K562 (cell line): ENCODE data around the gene HMGXB3. TPM values are rescaled to one million over a fixed set of nuclear protein-coding genes. Genes with fewer than 3 reads are reported as not detected.

Source experiments
- ATAC-seq: fragments of 200-7000 bp; cut with Tn5 transposase; 3 replicates; pipeline ENCODE4 v1.9.1; 2020; ENCODE audit warnings: moderate library complexity
- BruUV-seq: library from RNA; stranded (reverse); fragments of 400-500 nt; replicated peaks from 2 replicates; lab custom pipeline; 2021; lab: Mats Ljungman, UMichigan
- CTCF ChIA-PET: fragments of 300-600 bp; formaldehyde crosslinking; extraction: SDS; loops from one replicate; lab custom pipeline; 2021; ENCODE audit warnings: low intra/inter-chr PET ratio; lab: Yijun Ruan, JAX
- POLR2A ChIA-PET: fragments of 300-600, 350-650 bp; sonication (Branson Sonifier 250); formaldehyde crosslinking; extraction: SDS; loops from one replicate; lab custom pipeline; 2021; ENCODE audit warnings: antibody characterized with exemption, inconsistent platforms; lab: Yijun Ruan, JAX
- DNase-seq, 4 experiments: peaks; one replicate each; pipeline versions ENCODE4 v3.0.0 to v3.0.0-alpha.2; 2011 to 2018; ENCODE audit warnings: low spot score in 3 of 4, mixed read lengths in 3 of 4; ENCODE audit errors: extremely low read depth in 1 of 4
- FAIRE-seq: peaks from 2 replicates; lab custom pipeline; 2011; peaks lifted over from hg19 to GRCh38; lab: Jason Lieb, UNC
- H2AFZ ChIP-seq: 2 replicates; pipeline ENCODE4 v1.6.0; 2011; ENCODE audit warnings: low read depth, low read length, control low read depth, inconsistent platforms
- H3K27ac ChIP-seq: fragments of 200-600 bp; 3 replicates; pipeline ENCODE4 v1.8.0; 2011; ENCODE audit warnings: low read depth, mild to moderate bottlenecking, control low read depth, inconsistent platforms, low read length, moderate library complexity, mixed read lengths; ENCODE audit errors: extremely low read depth
- H3K27me3 ChIP-seq, 2 experiments: fragments of 300-600 bp in 1 of 2; 2 replicates in 1 of 2; 3 replicates in 1 of 2; pipeline versions ENCODE4 v1.6.0 to v1.8.0; 2011; ENCODE audit warnings: inconsistent platforms in 2 of 2, low read length in 2 of 2, mild to moderate bottlenecking in 1 of 2, mixed read lengths in 1 of 2, moderate library complexity in 1 of 2; ENCODE audit not compliant: control insufficient read depth in 2 of 2, insufficient read depth in 2 of 2
- H3K36me3 ChIP-seq: fragments of 300-600 bp; 3 replicates; pipeline ENCODE4 v1.8.0; 2011; ENCODE audit warnings: mild to moderate bottlenecking, low read length, inconsistent platforms; ENCODE audit not compliant: control insufficient read depth, insufficient read depth
- H3K4me1 ChIP-seq, 2 experiments: fragments of 200-600 bp in 1 of 2; replicated peaks in 1 of 2; 2 replicates in 1 of 2; 3 replicates in 1 of 2; pipeline versions ENCODE4 v1.5.1 to v1.8.0; 2011; ENCODE audit warnings: inconsistent platforms in 2 of 2, low read length in 2 of 2, mild to moderate bottlenecking in 1 of 2, mixed read lengths in 1 of 2, moderate library complexity in 1 of 2; ENCODE audit not compliant: control insufficient read depth in 2 of 2, insufficient read depth in 2 of 2
- H3K4me2 ChIP-seq: 2 replicates; pipeline ENCODE4 v1.6.1; 2011; ENCODE audit warnings: low read length, control low read depth, inconsistent platforms, mixed read lengths; ENCODE audit not compliant: insufficient read depth
- H3K4me3 ChIP-seq: fragments of 200-600 bp; sonication (generic), shearing (Covaris generic); 2 replicates; pipeline ENCODE4 v1.5.1; 2016; ENCODE audit warnings: control low read depth, inconsistent platforms
- H3K79me2 ChIP-seq: fragments of 200-600 bp; 3 replicates; pipeline ENCODE4 v1.8.0; 2011; ENCODE audit warnings: low read length, inconsistent platforms; ENCODE audit not compliant: control insufficient read depth, insufficient read depth
- H3K9ac ChIP-seq, 2 experiments: 2 replicates each; pipeline versions ENCODE4 v1.6.0 to v1.6.1; 2011; ENCODE audit warnings: low read depth in 2 of 2, low read length in 2 of 2, control low read depth in 1 of 2, inconsistent platforms in 1 of 2, mild to moderate bottlenecking in 1 of 2, mixed read lengths in 1 of 2; ENCODE audit not compliant: insufficient read depth in 1 of 2
- H3K9me1 ChIP-seq: one replicate; pipeline ENCODE4 v1.6.0; 2011; ENCODE audit warnings: inconsistent platforms, mild to moderate bottlenecking, low read length, moderate library complexity; ENCODE audit not compliant: control insufficient read depth, insufficient read depth
- H3K9me3 ChIP-seq: replicated peaks from 2 replicates; pipeline ENCODE4 v1.5.1; 2011; ENCODE audit warnings: low read depth, low read length, inconsistent platforms; ENCODE audit not compliant: control insufficient read depth, insufficient read depth
- H4K20me1 ChIP-seq: replicated peaks from 2 replicates; pipeline ENCODE4 v1.6.1; 2011; ENCODE audit warnings: low read length, inconsistent platforms, mixed read lengths; ENCODE audit not compliant: control insufficient read depth, insufficient read depth
- ADNP ChIP-seq: fragments of 200-800 bp; sonication (Bioruptor generic); IDR thresholded peaks from 2 replicates; pipeline ENCODE4 v1.6.1; 2016; ENCODE audit warnings: missing genetic modification characterization, missing compliant biosample characterization
- CBX8 ChIP-seq: fragments of 200-600 bp; sonication (generic); IDR thresholded peaks from 2 replicates; pipeline ENCODE4 v1.6.1; 2012; ENCODE audit warnings: borderline replicate concordance, mixed run types, low read depth, mild to moderate bottlenecking, moderate library complexity, mixed read lengths, low read length, control low read depth, inconsistent platforms; ENCODE audit not compliant: poor library complexity, severe bottlenecking; ENCODE audit errors: extremely low read depth
- FOXJ3 ChIP-seq: sonication (generic); formaldehyde crosslinking; IDR thresholded peaks from 2 replicates; pipeline ENCODE4 v1.4.0; 2020; ENCODE audit warnings: mild to moderate bottlenecking, missing genetic modification reagents
- HDAC3 ChIP-seq: fragments of 450-650 bp; IDR thresholded peaks from 2 replicates; pipeline ENCODE4 v1.6.1; 2018; ENCODE audit warnings: borderline replicate concordance, mild to moderate bottlenecking, moderate library complexity; ENCODE audit not compliant: partially characterized antibody
- KAT2B ChIP-seq: IDR thresholded peaks from one replicate; pipeline ENCODE4 v1.6.1; 2012; ENCODE audit warnings: low read depth, mild to moderate bottlenecking, control low read depth, inconsistent platforms, low read length, moderate library complexity
- KLF6 ChIP-seq: fragments of 250-450 bp; sonication (Bioruptor Pico); IDR thresholded peaks from 2 replicates; pipeline ENCODE4 v1.4.0; 2020; ENCODE audit warnings: mild to moderate bottlenecking, moderate library complexity, borderline replicate concordance
- MAFF ChIP-seq: IDR thresholded peaks from 2 replicates; pipeline ENCODE4 v1.6.1; 2012; ENCODE audit warnings: low read length, improper control_type of control experiment
- MAFG ChIP-seq: fragments of 450-650 bp; conservative IDR thresholded peaks from 2 replicates; pipeline ENCODE4 v1.6.1; 2016; ENCODE audit warnings: missing genetic modification characterization, missing compliant biosample characterization
- MAFK ChIP-seq: IDR thresholded peaks from 2 replicates; pipeline ENCODE4 v1.6.1; 2011; ENCODE audit warnings: low read length, improper control_type of control experiment
- NR1H2 ChIP-seq: sonication (generic); formaldehyde crosslinking; IDR thresholded peaks from 2 replicates; pipeline ENCODE4 v1.4.0; 2020; ENCODE audit warnings: mild to moderate bottlenecking, missing genetic modification reagents
- RBM15 ChIP-seq: fragments of 200-400 bp; formaldehyde crosslinking; IDR thresholded peaks from 2 replicates; pipeline ENCODE4 v1.6.1; 2018; ENCODE audit warnings: mild to moderate bottlenecking, low read length, moderate library complexity; ENCODE audit not compliant: insufficient read depth
- ZC3H8 ChIP-seq: fragments of 450-650 bp; IDR thresholded peaks from 2 replicates; pipeline ENCODE4 v1.6.1; 2017
- ZNF197 ChIP-seq: fragments of 200-800 bp; sonication (Bioruptor generic); IDR thresholded peaks from 2 replicates; pipeline ENCODE4 v1.6.1; 2016; ENCODE audit warnings: low read depth, missing genetic modification characterization, missing compliant biosample characterization
- ZNF444 ChIP-seq: fragments of 250-450 bp; sonication (Bioruptor Pico); IDR thresholded peaks from 2 replicates; pipeline ENCODE4 v1.4.0; 2020; ENCODE audit warnings: mild to moderate bottlenecking, moderate library complexity
- WGBS: fragments of 100-300 bp; shearing (Covaris generic); methylation state at CpG from one replicate; pipeline ENCODE4 v1.1.6; 2016; ENCODE audit warnings: low coverage, mixed read lengths; ENCODE audit not compliant: insufficient coverage; ENCODE audit errors: missing lambda C conversion rate; 5-methylcytosine and 5-hydroxymethylcytosine counted together
- in situ Hi-C: fragments of 300-500 bp; cut with MboI; formaldehyde crosslinking; loops from 4 replicates; pipeline ENCODE4 v1.15.0; 2018; ENCODE audit warnings: inconsistent platforms, mixed read lengths
- intact Hi-C: fragments of 100-400 bp; cut with micrococcal nuclease; formaldehyde crosslinking; loops from 2 replicates; pipeline ENCODE4 v1.14.2; 2022
- polyA plus RNA-seq, 8 experiments: library from polyadenylated mRNA; depleted of rRNA in 4 of 8; stranded (reverse) in 5 of 8; unstranded in 3 of 8; fragments of >200 nt; fragmentation: Nextera tagmentation in 2 of 8; fragmentation: Illumina TruSeq in 1 of 8; extraction: Ambion mirVana in 2 of 8; extraction: Trizol in 1 of 8; gene quantifications; 2 replicates each; pipeline versions ENCODE4 v1.2.1 to v1.2.3, GENCODE V29; 2011 to 2014; ENCODE audit warnings: inconsistent platforms in 1 of 8, missing spikeins in 1 of 8
- total RNA-seq, 7 experiments: library from RNA; depleted of rRNA in 6 of 7; stranded (reverse); fragments of >200 nt in 6 of 7; fragmentation: Illumina TruSeq in 2 of 7; extraction: Trizol in 2 of 7; gene quantifications; 2 replicates each; pipeline versions ENCODE4 v1.2.1 to v1.2.3, GENCODE V29; 2011 to 2021; ENCODE audit warnings: low replicate concordance in 1 of 7
- TF ChIP-seq, protein P1 (sequence below): fragments of 250-450 bp; sonication (Bioruptor Pico); IDR thresholded peaks from 2 replicates; pipeline ENCODE4 v1.4.0; 2020; ENCODE audit warnings: mild to moderate bottlenecking, moderate library complexity
- TF ChIP-seq, protein P2 (sequence below), 2 experiments: fragments of 450-650 bp; IDR thresholded peaks; 2 replicates each; pipeline ENCODE4 v1.6.1; 2018; ENCODE audit warnings: mild to moderate bottlenecking in 2 of 2, low read depth in 1 of 2; ENCODE audit not compliant: partially characterized antibody in 2 of 2

Gene HMGXB3
- total and polyA plus RNA-seq, 9 of the 15 experiments (the other 6 are each of a cell fraction or from before 2014, with no cell fraction given), result 1.8 to 44.1 (median 32.2) TPM

DNA sequence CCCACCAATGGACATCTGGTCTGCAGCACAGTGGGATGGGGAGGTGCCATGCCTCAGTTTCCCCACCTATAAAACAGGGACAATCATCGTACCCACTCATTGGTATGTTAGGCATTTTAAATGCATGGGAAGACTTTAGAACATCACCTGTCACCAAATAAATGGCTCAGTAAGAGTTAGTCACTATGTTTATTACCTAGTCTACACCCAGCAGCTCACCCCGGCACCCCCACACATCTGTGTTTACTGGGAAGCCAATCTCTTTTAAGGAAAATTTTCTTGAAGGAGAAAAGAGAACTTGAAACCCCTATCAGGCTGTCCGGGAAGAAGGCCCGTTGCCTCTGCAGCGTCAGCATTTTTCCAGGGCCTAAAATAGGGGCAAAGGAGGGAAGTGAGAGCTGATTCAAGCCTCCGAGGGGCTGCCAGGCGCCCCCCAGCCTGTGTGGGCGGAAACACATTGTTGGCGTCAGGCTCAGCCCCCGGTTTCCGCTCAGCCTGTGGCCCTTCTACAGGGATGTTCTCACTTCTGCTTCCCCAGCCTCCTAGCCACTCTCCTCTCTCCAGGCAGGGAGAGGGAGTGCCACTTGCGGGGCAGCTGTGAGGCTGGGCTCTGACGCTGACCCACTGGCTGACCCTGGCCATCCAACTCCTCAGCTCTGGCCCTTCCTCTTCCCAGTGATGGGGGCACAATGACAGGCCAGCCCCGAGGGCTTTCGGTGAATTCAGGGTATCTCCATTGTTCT lies 81.2 kb downstream of the HMGXB3 start (continued):
- TF ChIP-seq MAFF, result peak; percentile 71
- TF ChIP-seq ZNF444, result no peak
- TF ChIP-seq MAFK, result peak; percentile 84
- TF ChIP-seq ZC3H8, result no peak
- TF ChIP-seq MAFG (tag), result peak; percentile 78

DNA sequence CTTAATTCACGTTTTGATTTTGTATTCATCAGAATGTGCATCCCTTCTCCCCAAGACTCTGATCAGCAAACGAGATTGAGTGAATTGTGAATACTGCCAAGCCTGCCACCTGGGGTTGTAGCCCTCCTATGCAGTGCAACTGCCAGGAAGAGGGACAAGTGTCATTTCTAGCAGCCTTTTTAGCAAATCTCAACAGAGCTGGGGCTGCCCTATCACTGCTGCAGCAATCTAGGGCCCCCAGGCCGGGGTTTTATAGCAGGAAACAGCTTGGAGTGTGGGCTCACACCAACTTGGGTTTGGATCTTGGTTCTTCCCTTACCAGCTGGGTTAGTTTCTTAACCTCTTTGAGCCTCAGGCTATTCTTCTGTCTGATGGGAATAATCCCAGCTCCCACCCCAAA lies 81.8 kb downstream of the HMGXB3 start:
- ChIA-PET POLR2A (no interaction called here), CTCF (no interaction called here)
- H3K9me1 ChIP-seq, result no peaks in the 10 kb centered on the region
- TF ChIP-seq FOXJ3 (CRISPR knock-in tag) (no peak), RBM15 (no peak), KLF6 (CRISPR knock-in tag) (no peak), NR1H2 (no peak), HDAC3 (no peak), ZNF197 (CRISPR knock-in tag) (no peak), ADNP (tag) (no peak), CBX8 (no peak), KAT2B (no peak)
- TF ChIP-seq, protein P1, sequence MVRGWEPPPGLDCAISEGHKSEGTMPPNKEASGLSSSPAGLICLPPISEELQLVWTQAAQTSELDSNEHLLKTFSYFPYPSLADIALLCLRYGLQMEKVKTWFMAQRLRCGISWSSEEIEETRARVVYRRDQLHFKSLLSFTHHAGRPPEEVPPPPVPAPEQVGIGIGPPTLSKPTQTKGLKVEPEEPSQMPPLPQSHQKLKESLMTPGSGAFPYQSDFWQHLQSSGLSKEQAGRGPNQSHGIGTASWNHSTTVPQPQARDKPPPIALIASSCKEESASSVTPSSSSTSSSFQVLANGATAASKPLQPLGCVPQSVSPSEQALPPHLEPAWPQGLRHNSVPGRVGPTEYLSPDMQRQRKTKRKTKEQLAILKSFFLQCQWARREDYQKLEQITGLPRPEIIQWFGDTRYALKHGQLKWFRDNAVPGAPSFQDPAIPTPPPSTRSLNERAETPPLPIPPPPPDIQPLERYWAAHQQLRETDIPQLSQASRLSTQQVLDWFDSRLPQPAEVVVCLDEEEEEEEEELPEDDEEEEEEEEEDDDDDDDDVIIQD (CRISPR knock-in tag), result no peak
- TF ChIP-seq, protein P2, sequence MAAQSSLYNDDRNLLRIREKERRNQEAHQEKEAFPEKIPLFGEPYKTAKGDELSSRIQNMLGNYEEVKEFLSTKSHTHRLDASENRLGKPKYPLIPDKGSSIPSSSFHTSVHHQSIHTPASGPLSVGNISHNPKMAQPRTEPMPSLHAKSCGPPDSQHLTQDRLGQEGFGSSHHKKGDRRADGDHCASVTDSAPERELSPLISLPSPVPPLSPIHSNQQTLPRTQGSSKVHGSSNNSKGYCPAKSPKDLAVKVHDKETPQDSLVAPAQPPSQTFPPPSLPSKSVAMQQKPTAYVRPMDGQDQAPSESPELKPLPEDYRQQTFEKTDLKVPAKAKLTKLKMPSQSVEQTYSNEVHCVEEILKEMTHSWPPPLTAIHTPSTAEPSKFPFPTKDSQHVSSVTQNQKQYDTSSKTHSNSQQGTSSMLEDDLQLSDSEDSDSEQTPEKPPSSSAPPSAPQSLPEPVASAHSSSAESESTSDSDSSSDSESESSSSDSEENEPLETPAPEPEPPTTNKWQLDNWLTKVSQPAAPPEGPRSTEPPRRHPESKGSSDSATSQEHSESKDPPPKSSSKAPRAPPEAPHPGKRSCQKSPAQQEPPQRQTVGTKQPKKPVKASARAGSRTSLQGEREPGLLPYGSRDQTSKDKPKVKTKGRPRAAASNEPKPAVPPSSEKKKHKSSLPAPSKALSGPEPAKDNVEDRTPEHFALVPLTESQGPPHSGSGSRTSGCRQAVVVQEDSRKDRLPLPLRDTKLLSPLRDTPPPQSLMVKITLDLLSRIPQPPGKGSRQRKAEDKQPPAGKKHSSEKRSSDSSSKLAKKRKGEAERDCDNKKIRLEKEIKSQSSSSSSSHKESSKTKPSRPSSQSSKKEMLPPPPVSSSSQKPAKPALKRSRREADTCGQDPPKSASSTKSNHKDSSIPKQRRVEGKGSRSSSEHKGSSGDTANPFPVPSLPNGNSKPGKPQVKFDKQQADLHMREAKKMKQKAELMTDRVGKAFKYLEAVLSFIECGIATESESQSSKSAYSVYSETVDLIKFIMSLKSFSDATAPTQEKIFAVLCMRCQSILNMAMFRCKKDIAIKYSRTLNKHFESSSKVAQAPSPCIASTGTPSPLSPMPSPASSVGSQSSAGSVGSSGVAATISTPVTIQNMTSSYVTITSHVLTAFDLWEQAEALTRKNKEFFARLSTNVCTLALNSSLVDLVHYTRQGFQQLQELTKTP (IDR thresholded peaks at IDR 0.05; ENCODE audit: low read depth in 1 of 2, partially characterized antibody in 2 of 2), result no peak
- no peak overlapping the region for H2AFZ ChIP-seq
- WGBS, result 2% methylated on average over 3 of the region's 3 CpGs
- H4K20me1 ChIP-seq, result peaks cover 12% of the 10 kb centered on the region; the same call in 1 of the 2 replicates
- H3K4me3 ChIP-seq, result no peak overlapping the region
- BruUV-seq, result no TSS peak
- no peak for FAIRE-seq
- H3K36me3 ChIP-seq, result no peaks in the 10 kb centered on the region
- H3K9ac ChIP-seq, result no peak overlapping the region
- in situ Hi-C loops (no loop called here), intact Hi-C loops (no loop called here)
- no peak overlapping the region for H3K27ac ChIP-seq
- no peak for DNase-seq
- no peaks in the 10 kb centered on the region for H3K9me3 ChIP-seq
- no peak for ATAC-seq
- no peaks in the 10 kb centered on the region for H3K79me2 ChIP-seq
- H3K27me3 ChIP-seq, result peaks cover 39 to 83% of the 10 kb centered on the region in 2 experiments
- no peak overlapping the region for H3K4me2 ChIP-seq
- peaks cover 0 to 7% of the 10 kb centered on the region in 2 experiments; a peak in 1 of 5 replicates for H3K4me1 ChIP-seq
